ENCODE measurements around the gene NEDD4.

Gene NEDD4

GRCh38 chr15:55835866-55836265 is 157.5 kb downstream of the NEDD4 start:
- TF ChIP-seq ZNF274 (IDR thresholded peaks at IDR 0.05; ENCODE audit: low read depth, low read length) = no peak
- TF ChIP-seq SUZ12 (IDR thresholded peaks at IDR 0.05; ENCODE audit: extremely low read depth, insufficient read depth, insufficient read length) = no peak
- no peak for TF ChIP-seq YY1 (IDR thresholded peaks at IDR 0.05; ENCODE audit: insufficient read depth, insufficient read length)
- no peaks in the 10 kb centered on the region for H3K9me3 ChIP-seq (ENCODE audit: insufficient read depth, low read length)
- no peaks in the 10 kb centered on the region for H3K27me3 ChIP-seq (ENCODE audit: insufficient read depth, insufficient read length)
- H3K4me3 ChIP-seq (ENCODE audit: insufficient read length, low read depth) = no peak overlapping the region
- no peaks in the 10 kb centered on the region for H3K36me3 ChIP-seq (ENCODE audit: insufficient read depth, insufficient read length, low read length)
- no peaks in the 10 kb centered on the region for H3K4me1 ChIP-seq (ENCODE audit: insufficient read depth, insufficient read length)
- DNase-seq (ENCODE audit: low read depth, low spot score) = no peak
- no peak overlapping the region for H3K9ac ChIP-seq (ENCODE audit: insufficient read length, low read depth)

GRCh38 chr15:55834331-55834730 is 159.1 kb downstream of the NEDD4 start:
- TF ChIP-seq YY1 (IDR thresholded peaks at IDR 0.05; ENCODE audit: insufficient read depth, insufficient read length) = no peak
- TF ChIP-seq ZNF274 (IDR thresholded peaks at IDR 0.05; ENCODE audit: low read depth, low read length) = no peak
- no peak for TF ChIP-seq SUZ12 (IDR thresholded peaks at IDR 0.05; ENCODE audit: extremely low read depth, insufficient read depth, insufficient read length)
- no peaks in the 10 kb centered on the region for H3K4me1 ChIP-seq (ENCODE audit: insufficient read depth, insufficient read length)
- H3K9me3 ChIP-seq (ENCODE audit: insufficient read depth, low read length) = no peaks in the 10 kb centered on the region
- no peak overlapping the region for H3K4me3 ChIP-seq (ENCODE audit: insufficient read length, low read depth)
- no peak overlapping the region for H3K9ac ChIP-seq (ENCODE audit: insufficient read length, low read depth)
- no peaks in the 10 kb centered on the region for H3K27me3 ChIP-seq (ENCODE audit: insufficient read depth, insufficient read length)
- no peak for DNase-seq (ENCODE audit: low read depth, low spot score)
- peaks cover 4% of the 10 kb centered on the region for H3K36me3 ChIP-seq (ENCODE audit: insufficient read depth, insufficient read length, low read length)

- Histone ChIP-seq H3K36me3 (ENCODE audit: insufficient read depth, insufficient read length, low read length) (peaks cover 4% of the 10 kb centered on the region), H3K4me1 (ENCODE audit: insufficient read depth, insufficient read length) (no peaks in the 10 kb centered on the region)
- no peak for DNase-seq (ENCODE audit: low read depth, low spot score)
Measured at GRCh38 chr15:55829826-55830225, 163.6 kb downstream of the NEDD4 start.

GRCh38 chr15:55827955-55828354 is 165.5 kb downstream of the NEDD4 start:
- DNase-seq (ENCODE audit: low read depth, low spot score) = no peak
- Histone ChIP-seq H3K36me3 (ENCODE audit: insufficient read depth, insufficient read length, low read length) (peaks cover 4% of the 10 kb centered on the region), H3K9ac (ENCODE audit: insufficient read length, low read depth) (no peak overlapping the region), H3K4me3 (ENCODE audit: insufficient read length, low read depth) (no peak overlapping the region), H3K9me3 (ENCODE audit: insufficient read depth, low read length) (no peaks in the 10 kb centered on the region), H3K27me3 (ENCODE audit: insufficient read depth, insufficient read length) (no peaks in the 10 kb centered on the region), H3K4me1 (ENCODE audit: insufficient read depth, insufficient read length) (no peaks in the 10 kb centered on the region)
- TF ChIP-seq ZNF274 (IDR thresholded peaks at IDR 0.05; ENCODE audit: low read depth, low read length) (no peak), SUZ12 (IDR thresholded peaks at IDR 0.05; ENCODE audit: extremely low read depth, insufficient read depth, insufficient read length) (no peak), YY1 (IDR thresholded peaks at IDR 0.05; ENCODE audit: insufficient read depth, insufficient read length) (no peak)

More at GRCh38 chr15:55829826-55830225, 163.6 kb downstream of the NEDD4 start:
- no peak overlapping the region for H3K9ac ChIP-seq (ENCODE audit: insufficient read length, low read depth)
- H3K27me3 ChIP-seq (ENCODE audit: insufficient read depth, insufficient read length) = no peaks in the 10 kb centered on the region
- TF ChIP-seq SUZ12 (IDR thresholded peaks at IDR 0.05; ENCODE audit: extremely low read depth, insufficient read depth, insufficient read length) (no peak), ZNF274 (IDR thresholded peaks at IDR 0.05; ENCODE audit: low read depth, low read length) (no peak), YY1 (IDR thresholded peaks at IDR 0.05; ENCODE audit: insufficient read depth, insufficient read length) (no peak)
- no peak overlapping the region for H3K4me3 ChIP-seq (ENCODE audit: insufficient read length, low read depth)
- no peaks in the 10 kb centered on the region for H3K9me3 ChIP-seq (ENCODE audit: insufficient read depth, low read length)

- H3K9me3 ChIP-seq (ENCODE audit: insufficient read depth, low read length) = no peaks in the 10 kb centered on the region
- no peak for TF ChIP-seq YY1 (IDR thresholded peaks at IDR 0.05; ENCODE audit: insufficient read depth, insufficient read length)
- DNase-seq (ENCODE audit: low read depth, low spot score) = no peak
- no peaks in the 10 kb centered on the region for H3K4me1 ChIP-seq (ENCODE audit: insufficient read depth, insufficient read length)
- H3K4me3 ChIP-seq (ENCODE audit: insufficient read length, low read depth) = no peak overlapping the region
- peaks cover 4% of the 10 kb centered on the region for H3K36me3 ChIP-seq (ENCODE audit: insufficient read depth, insufficient read length, low read length)
- no peaks in the 10 kb centered on the region for H3K27me3 ChIP-seq (ENCODE audit: insufficient read depth, insufficient read length)
- no peak overlapping the region for H3K9ac ChIP-seq (ENCODE audit: insufficient read length, low read depth)
Measured at GRCh38 chr15:55827204-55827603, 166.2 kb downstream of the NEDD4 start.

GRCh38 chr15:55824857-55825613 is 168.4 kb downstream of the NEDD4 start:
- Histone ChIP-seq H3K4me3 (ENCODE audit: insufficient read length, low read depth) (no peak overlapping the region), H3K9ac (ENCODE audit: insufficient read length, low read depth) (no peak overlapping the region), H3K36me3 (ENCODE audit: insufficient read depth, insufficient read length, low read length) (peaks cover 1% of the 10 kb centered on the region), H3K27me3 (ENCODE audit: insufficient read depth, insufficient read length) (no peaks in the 10 kb centered on the region), H3K4me1 (ENCODE audit: insufficient read depth, insufficient read length) (no peaks in the 10 kb centered on the region), H3K9me3 (ENCODE audit: insufficient read depth, low read length) (no peaks in the 10 kb centered on the region)
- DNase-seq (ENCODE audit: low read depth, low spot score) = no peak
- no peak for TF ChIP-seq ZNF274 (IDR thresholded peaks at IDR 0.05; ENCODE audit: low read depth, low read length)
- no peak for TF ChIP-seq SUZ12 (IDR thresholded peaks at IDR 0.05; ENCODE audit: extremely low read depth, insufficient read depth, insufficient read length)
- no peak for TF ChIP-seq YY1 (IDR thresholded peaks at IDR 0.05; ENCODE audit: insufficient read depth, insufficient read length)

GRCh38 chr15:55823699-55824340 is 169.6 kb downstream of the NEDD4 start:
- Histone ChIP-seq H3K4me3 (ENCODE audit: insufficient read length, low read depth) (no peak overlapping the region), H3K27me3 (ENCODE audit: insufficient read depth, insufficient read length) (no peaks in the 10 kb centered on the region), H3K9me3 (ENCODE audit: insufficient read depth, low read length) (no peaks in the 10 kb centered on the region), H3K9ac (ENCODE audit: insufficient read length, low read depth) (no peak overlapping the region), H3K4me1 (ENCODE audit: insufficient read depth, insufficient read length) (peaks cover 3% of the 10 kb centered on the region), H3K36me3 (ENCODE audit: insufficient read depth, insufficient read length, low read length) (no peaks in the 10 kb centered on the region)
- TF ChIP-seq ZNF274 (IDR thresholded peaks at IDR 0.05; ENCODE audit: low read depth, low read length) (no peak), SUZ12 (IDR thresholded peaks at IDR 0.05; ENCODE audit: extremely low read depth, insufficient read depth, insufficient read length) (no peak), YY1 (IDR thresholded peaks at IDR 0.05; ENCODE audit: insufficient read depth, insufficient read length) (no peak)
- no peak for DNase-seq (ENCODE audit: low read depth, low spot score)
